ENCODE measurements around the gene RFK.

The RFK gene

GRCh38 chr9:76405868-76406267 lies 11.6 kb upstream of the RFK start:
- no peak for DNase-seq

DNA sequence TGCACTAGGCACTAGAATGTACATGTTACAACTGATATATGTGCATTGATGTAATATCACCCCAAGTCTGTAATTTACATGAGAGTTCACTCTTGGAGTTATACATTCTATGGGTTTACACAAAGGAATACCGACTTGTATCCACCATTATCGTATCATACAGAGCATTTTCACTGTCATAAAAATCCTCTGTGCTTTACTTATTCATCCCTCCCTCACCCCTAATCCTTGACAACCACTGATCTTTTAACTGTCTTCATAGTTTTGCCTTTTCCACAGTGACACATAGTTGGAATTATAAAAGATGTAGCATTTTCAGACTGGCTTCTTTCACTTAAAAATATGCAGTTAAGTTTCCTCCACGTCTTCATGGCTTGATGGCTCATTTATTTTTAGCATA lies 11.1 kb upstream of the RFK start:
- no peak for DNase-seq

DNA sequence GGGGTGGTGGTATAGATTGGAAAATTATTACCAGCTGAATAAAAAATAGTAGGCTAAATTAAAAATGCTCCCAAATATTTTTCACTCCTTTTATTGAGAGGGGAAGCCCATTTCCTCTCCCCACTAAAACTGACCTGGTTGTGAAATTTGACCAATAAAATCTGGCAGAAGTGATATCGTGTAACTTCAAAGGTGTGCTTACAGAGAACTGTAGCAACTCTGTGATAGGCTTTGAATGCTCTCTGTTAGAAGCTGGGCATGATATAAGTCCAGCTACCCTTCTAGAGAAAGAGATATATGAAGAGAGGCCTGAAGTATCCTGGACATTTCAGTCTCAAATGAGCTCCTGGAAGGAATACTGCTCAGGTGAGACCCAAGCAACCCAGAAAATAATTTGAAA lies 10.2 kb upstream of the RFK start:
- DNase-seq, result no peak

DNA sequence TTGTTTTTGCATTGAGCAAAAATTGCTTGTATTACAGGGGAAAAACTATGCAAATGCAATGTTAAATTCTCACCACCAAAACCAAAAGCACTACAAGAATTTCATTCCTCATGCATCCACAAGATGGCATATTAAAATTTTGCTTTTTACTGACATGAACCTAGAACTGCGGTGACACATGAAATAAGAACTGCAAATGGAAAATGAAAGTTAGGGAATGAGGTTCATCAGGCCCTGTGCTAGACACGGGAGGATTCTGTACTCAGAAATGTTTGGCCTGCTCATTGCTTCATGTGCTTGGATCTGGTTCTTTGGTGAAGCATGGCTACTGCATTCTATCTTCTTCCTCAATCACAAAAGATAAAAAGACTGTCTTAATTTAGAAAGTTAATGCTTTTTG lies 9.1 kb upstream of the RFK start:
- DNase-seq, result no peak

DNA sequence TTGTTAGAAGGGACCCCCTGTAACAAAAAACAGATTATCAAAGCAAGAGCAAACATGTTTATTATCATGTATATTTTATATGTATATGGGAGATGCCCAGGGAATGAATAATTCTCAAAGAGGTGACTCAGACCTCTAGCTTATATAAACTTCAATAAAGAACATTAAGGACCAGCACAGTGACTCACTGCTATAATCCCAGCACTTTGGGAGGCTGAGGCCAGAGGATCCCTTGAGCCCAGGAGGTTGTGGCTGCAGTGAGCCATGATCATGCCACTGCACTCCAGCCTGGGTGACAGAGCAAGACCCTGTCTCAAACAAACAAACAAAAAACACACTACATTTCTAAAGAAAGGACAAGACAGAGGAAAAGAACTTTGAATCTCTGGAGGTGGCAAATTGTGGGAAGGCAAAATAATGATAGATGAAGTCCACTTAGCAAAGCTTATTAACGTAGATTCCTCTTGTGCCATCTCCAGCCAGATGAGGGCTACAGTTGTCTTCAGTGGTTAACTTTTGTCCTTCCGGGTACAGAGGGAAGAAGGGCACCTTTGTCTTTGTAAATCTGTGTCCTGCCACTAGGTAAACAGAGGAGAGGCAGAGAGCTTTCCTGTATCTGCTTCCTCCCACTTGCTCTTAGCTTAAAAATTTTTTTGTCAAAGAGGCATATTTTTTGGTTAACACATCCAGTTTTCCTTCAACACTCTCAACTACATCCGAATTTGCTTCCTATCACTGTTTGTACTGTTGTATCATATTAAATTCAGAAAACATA lies 7.5 kb upstream of the RFK start:
- no peak for DNase-seq

- no peak for DNase-seq
Measured at GRCh38 chr9:76401176-76401575, 7.0 kb upstream of the RFK start.

GRCh38 chr9:76400534-76401096 lies 6.4 kb upstream of the RFK start:
- no peak for DNase-seq

DNA sequence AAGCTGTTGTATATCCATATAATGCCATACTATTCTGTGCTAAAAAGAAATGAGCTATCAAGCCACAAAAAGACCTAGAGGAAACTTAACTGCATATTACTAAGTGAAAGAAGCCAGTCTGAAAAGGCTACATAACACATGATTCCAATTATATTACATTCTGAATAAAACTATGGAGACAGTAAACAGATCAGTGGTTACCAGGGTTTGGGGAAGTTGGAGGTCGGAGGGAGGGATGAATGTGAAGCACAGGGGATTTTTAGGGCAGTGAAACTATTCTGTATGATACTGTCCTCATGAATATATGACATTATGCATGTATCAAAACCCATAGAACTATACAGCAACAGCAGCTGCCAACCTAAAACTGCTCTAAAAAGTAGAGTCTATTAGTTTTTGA lies 5.6 kb upstream of the RFK start:
- DNase-seq, result no peak

- no peak for DNase-seq
Measured at GRCh38 chr9:76396597-76396996, 2.4 kb upstream of the RFK start.

DNA sequence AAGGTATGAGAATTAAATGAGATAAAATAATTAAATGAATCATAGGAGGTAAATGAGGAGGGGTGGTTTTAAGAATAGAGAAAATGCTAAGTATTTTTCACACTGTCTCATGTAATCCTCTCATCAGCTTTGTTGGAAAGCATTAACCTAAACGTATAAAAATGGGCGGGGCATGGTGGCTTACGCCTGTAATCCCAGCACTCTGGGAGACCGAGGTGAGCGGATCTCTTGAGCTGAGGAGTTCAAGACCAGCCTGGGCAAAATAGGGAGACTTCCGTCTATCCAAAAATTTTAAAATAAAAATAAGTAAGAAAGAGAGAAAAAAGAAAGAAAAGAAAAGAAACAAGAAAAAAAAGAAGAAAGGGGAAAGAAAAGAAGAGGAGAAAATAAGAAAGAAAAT lies 1.9 kb upstream of the RFK start:
- no peak for DNase-seq

DNA sequence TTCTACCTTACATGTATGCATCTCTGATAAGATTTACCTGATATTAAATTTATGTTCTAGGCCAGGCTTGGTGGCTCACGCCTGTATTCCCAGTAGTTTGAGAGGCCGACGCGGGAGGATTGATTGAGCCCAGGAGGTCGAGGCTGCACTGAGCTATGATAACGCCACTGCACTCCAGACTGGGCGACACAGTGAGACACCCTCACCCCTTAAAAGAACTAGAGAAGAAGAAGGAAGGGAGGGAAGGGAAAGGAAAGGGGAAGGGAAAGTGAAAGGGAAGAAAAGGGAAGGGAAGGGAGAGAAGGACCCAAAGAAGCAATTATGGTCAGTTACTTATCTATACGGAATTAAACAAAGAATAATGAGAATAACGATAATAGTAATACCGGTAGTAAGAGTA lies 1.2 kb upstream of the RFK start:
- DNase-seq, result no peak

- no peak for DNase-seq
Measured at GRCh38 chr9:76394960-76395252, 680 bp upstream of the RFK start.

DNA sequence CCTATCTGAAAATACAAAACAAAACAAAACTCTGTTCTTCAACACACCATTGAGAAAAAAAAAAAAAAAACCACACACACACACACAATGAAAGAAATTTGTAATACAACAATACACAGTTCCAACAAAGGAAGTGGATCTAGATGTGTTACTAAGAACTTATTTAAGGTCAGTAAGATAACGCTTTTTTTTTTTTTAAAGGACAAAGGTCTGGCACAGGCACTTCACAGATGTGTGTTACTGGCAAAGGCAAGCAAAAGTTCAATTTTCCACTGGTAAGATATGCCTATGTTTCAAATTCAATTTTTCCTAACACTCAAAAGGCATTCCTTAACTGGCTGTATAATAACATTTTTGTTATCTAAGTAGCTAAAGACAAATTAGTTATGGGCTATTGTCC lies 3.6 kb downstream of the RFK start:
- no peak for DNase-seq

GRCh38 chr9:76379494-76379893 lies 14.7 kb downstream of the RFK start:
- no peak for DNase-seq

DNA sequence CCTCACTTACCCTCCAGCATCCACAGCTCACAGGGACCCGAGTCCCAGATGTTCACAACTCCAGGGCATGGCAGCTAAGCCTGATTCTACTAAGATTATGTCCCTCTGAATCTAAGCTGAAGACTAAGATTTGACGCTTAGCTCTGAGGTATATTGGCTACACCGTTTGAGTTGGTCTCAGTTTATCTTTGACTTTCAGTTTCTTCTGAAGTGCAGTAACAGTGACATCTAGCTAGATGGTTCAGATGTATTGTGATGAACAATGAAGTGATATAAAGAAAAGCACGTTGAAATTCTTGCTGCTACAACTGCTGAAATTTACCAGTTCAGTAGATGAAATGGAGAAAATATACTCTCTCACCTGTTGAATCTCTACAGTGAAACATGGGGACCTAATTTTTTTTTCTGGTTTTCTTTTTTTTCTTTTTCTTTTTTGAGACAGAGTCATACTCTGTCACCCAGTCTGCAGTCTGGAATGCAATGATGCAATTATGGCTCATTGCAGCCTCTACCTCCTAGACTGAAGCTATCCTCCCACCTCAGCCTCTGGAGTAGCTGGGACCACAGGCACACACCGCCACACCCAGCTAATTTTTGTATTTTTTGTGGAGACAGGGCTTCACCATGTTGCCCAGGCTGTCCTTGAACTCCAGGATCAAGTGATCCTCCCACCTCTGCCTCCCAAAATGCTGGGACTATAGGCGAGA lies 15.7 kb downstream of the RFK start:
- no peak for DNase-seq

DNA sequence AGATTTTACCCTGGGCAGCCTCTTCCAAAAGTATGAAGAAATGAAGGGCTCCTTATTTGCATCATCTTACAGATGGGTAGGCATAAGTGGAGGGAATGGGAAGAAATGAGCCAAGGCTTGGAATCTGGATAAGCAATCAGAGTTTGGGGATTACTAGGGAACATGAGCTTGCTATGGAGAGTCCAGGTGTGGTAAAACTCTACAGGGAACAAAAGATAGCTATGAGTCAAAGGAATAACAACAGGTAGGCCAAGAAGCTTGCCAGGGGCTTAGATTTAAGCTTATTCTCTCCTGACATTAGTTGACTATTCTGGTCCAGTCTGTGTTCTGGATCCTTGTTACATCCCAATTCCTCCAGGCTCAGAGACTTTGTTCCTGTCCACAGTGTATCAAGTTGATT lies 16.4 kb downstream of the RFK start:
- no peak for DNase-seq

DNA sequence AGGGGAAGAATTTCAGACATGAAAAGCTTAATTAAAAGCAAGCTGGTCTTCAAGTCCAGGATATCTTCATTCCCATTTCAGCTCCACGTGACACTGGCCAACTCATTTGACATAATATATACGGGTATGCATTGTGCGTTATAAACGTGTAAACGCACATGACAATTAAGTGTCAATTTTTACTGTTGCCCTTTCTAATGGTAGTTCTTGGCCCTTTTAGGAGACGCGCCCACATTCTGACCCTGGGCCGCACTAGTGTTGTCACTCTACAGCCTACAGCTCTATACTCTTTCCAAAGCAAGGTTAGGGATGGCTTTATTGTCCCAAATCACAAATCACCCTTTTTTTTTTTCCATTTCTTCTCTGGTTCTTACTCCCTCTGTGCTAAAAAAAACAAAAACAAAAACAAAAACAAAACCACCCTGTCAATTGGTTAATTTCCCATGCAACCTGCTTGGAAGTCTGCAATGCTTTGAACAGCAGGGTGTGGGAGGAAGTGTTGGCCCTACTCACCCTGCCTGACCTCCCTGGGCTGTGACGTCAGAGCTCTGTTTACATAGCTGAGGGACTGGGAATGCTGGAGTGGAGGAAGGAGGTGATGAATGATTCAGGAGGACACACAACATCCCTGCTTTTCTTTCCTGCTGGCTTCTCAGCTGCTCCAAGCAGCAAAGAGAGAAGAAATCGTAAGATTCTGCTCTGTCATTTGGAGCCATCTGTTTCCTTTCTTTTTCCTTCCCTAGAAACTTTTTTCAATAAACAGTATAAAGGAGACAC lies 19.3 kb downstream of the RFK start:
- no peak for DNase-seq

- DNase-seq, result no peak
Measured at GRCh38 chr9:76373784-76374474, 20.3 kb downstream of the RFK start.

GRCh38 chr9:76373173-76373783 lies 20.9 kb downstream of the RFK start:
- no peak for DNase-seq

DNA sequence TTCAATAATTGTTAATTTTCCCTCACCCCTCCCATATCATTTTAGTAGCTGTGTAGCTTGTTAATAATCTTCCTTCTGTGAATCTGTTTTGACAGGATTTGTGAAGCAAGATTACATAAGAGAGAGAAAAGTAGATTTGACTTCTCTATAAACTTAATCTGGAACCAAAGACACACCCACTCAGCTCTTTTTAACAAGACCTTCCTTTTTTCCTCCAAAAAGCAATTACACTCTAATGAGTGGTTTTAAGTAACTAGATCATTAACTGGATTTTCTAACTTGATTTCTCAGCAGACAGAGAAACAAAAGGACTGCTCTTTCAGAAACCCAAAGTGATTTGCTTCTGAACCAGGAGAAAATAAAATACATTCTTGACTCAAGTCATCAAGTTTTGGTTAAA lies 21.9 kb downstream of the RFK start:
- DNase-seq, result no peak

- no peak for DNase-seq
Measured at GRCh38 chr9:76371901-76372300, 22.3 kb downstream of the RFK start.

- DNase-seq, result no peak
Measured at GRCh38 chr9:76370396-76371023, 23.7 kb downstream of the RFK start.
